VCaP (cell line): ENCODE data around the gene SERPINA6.
A peak's percentile ranks its signal among the peaks of the same experiment; 100 is the strongest.
"Not testable (repeated sequence)": the region's sequence is repeated elsewhere in the genome, so short reads cannot be mapped to it uniquely, and the experiment has no call there.

Experiments used
- H3K27ac ChIP-seq: fragments of 450-650 bp; 2 replicates; pipeline ENCODE4 v1.5.1; 2017
- CTCF ChIP-seq: fragments of 450-650 bp; conservative IDR thresholded peaks from 2 replicates; pipeline ENCODE4 v1.5.1; 2017; ENCODE audit warnings: mild to moderate bottlenecking, moderate library complexity

SERPINA6 gene

GRCh38 chr14:94348836-94349235 lies 25.7 kb upstream of the SERPINA6 start:
- no peak for TF ChIP-seq CTCF
- H3K27ac ChIP-seq, result no peak overlapping the region

- TF ChIP-seq CTCF, result no peak
- H3K27ac ChIP-seq, result no peak overlapping the region
Measured at GRCh38 chr14:94346841-94347240, 23.7 kb upstream of the SERPINA6 start.

- not testable (repeated sequence) for H3K27ac ChIP-seq
Measured at GRCh38 chr14:94346065-94346786, 23.1 kb upstream of the SERPINA6 start.

- no peak overlapping the region for H3K27ac ChIP-seq
- TF ChIP-seq CTCF, result no peak
Measured at GRCh38 chr14:94345344-94346064, 22.4 kb upstream of the SERPINA6 start.

GRCh38 chr14:94344389-94344788 lies 21.3 kb upstream of the SERPINA6 start:
- no peak for TF ChIP-seq CTCF
- no peak overlapping the region for H3K27ac ChIP-seq

GRCh38 chr14:94343238-94344005 lies 20.3 kb upstream of the SERPINA6 start:
- TF ChIP-seq CTCF, result no peak
- peak overlapping the region; percentile 14; the same call in 1 of the 2 replicates for H3K27ac ChIP-seq

GRCh38 chr14:94342334-94342934 lies 19.3 kb upstream of the SERPINA6 start:
- TF ChIP-seq CTCF, result no peak
- peak overlapping the region; percentile 14; the same call in 1 of the 2 replicates for H3K27ac ChIP-seq
